ENCODE results near the gene OR51B5.
"Not testable (repeated sequence)": the region's sequence is repeated elsewhere in the genome, so short reads cannot be mapped to it uniquely, and the experiment has no call there.

Gene OR51B5

GRCh38 chr11:5343474-5344335 lies at the start of gene OR51B5:
Gene OR51B5, minus strand, starts transcription at chr11:5343524. Its CDS starts 0 bp downstream, at chr11:5343524.
- DNase-seq, result no peak

GRCh38 chr11:5390210-5390609 lies 46.9 kb upstream of the OR51B5 start:
- no peak for DNase-seq

- DNase-seq, result no peak
Measured at GRCh38 chr11:5384335-5384734, 41.0 kb upstream of the OR51B5 start.

- no peak for DNase-seq
Measured at GRCh38 chr11:5383576-5383975, 40.3 kb upstream of the OR51B5 start, which contains the start of gene OR51M1. Gene OR51M1, plus strand, starts transcription at chr11:5383812. Its CDS starts 5,587 bp downstream, at chr11:5389399.

GRCh38 chr11:5380740-5381342 lies 37.5 kb upstream of the OR51B5 start:
- DNase-seq, result no peak

GRCh38 chr11:5369789-5370188 lies 26.5 kb upstream of the OR51B5 start:
- DNase-seq, result no peak

- no peak for DNase-seq
Measured at GRCh38 chr11:5368502-5369043, 25.2 kb upstream of the OR51B5 start.

GRCh38 chr11:5367448-5368074 lies 24.2 kb upstream of the OR51B5 start:
- no peak for DNase-seq

- DNase-seq, result no peak
Measured at GRCh38 chr11:5366856-5367255, 23.5 kb upstream of the OR51B5 start.

- DNase-seq, result not testable (repeated sequence)
Measured at GRCh38 chr11:5366365-5366764, 23.0 kb upstream of the OR51B5 start.

- DNase-seq, result no peak
Measured at GRCh38 chr11:5364214-5364613, 20.9 kb upstream of the OR51B5 start.

GRCh38 chr11:5363679-5364078 lies 20.4 kb upstream of the OR51B5 start:
- no peak for DNase-seq

GRCh38 chr11:5362017-5362625 lies 18.8 kb upstream of the OR51B5 start:
- no peak for DNase-seq

GRCh38 chr11:5356031-5356430 lies 12.7 kb upstream of the OR51B5 start:
- not testable (repeated sequence) for DNase-seq

- DNase-seq, result no peak
Measured at GRCh38 chr11:5351208-5351607, 7.9 kb upstream of the OR51B5 start, which contains the start of gene OR51B6. Gene OR51B6, plus strand, starts transcription at chr11:5351508. Its CDS starts 0 bp downstream, at chr11:5351508.

GRCh38 chr11:5349550-5349949 lies 6.2 kb upstream of the OR51B5 start:
- DNase-seq, result no peak

- DNase-seq, result no peak
Measured at GRCh38 chr11:5348551-5349194, 5.3 kb upstream of the OR51B5 start.

- no peak for DNase-seq
Measured at GRCh38 chr11:5345831-5346230, 2.5 kb upstream of the OR51B5 start.

- no peak for DNase-seq
Measured at GRCh38 chr11:5339771-5340322, 3.5 kb downstream of the OR51B5 start.

GRCh38 chr11:5337253-5337652 lies 6.1 kb downstream of the OR51B5 start:
- DNase-seq, result not testable (repeated sequence)

- DNase-seq, result no peak
Measured at GRCh38 chr11:5336331-5336730, 7.0 kb downstream of the OR51B5 start.

- no peak for DNase-seq
Measured at GRCh38 chr11:5335170-5335569, 8.2 kb downstream of the OR51B5 start.
